CD4-positive, alpha-beta T cell (primary cell): Measurements from ENCODE around the gene CDH4. TPM values are rescaled to one million over a fixed set of nuclear protein-coding genes. Genes with fewer than 3 reads are reported as not detected.

Experiments
- ATAC-seq: fragments of 200-7000 bp; cut with Tn5 transposase; one replicate; pipeline ENCODE4 v1.10.0; 2022; ENCODE audit warnings: mild to moderate bottlenecking; ENCODE audit not compliant: poor library complexity
- CTCF ChIA-PET: fragments of 350-600 bp; sonication (Branson Sonifier 250); formaldehyde crosslinking; loops from one replicate; lab custom pipeline; 2021; ENCODE audit warnings: antibody characterized with exemption, inconsistent platforms; lab: Charles Lee
- POLR2A ChIA-PET: fragments of 350-600 bp; sonication (Branson Sonifier 250); formaldehyde crosslinking; loops from one replicate; lab custom pipeline; 2021; ENCODE audit warnings: antibody characterized with exemption, inconsistent platforms; lab: Charles Lee
- DNase-seq, 14 experiments: peaks; one replicate each; pipeline ENCODE4 v3.0.0-alpha.2; 2013 to 2020; ENCODE audit warnings: mixed read lengths in 2 of 14
- H3K27ac ChIP-seq, 2 donors: one replicate each; pipeline versions ENCODE4 v1.5.1 to v1.7.0; 2013; ENCODE audit warnings: low read length in 2 of 2, low read depth in 1 of 2, mild to moderate bottlenecking in 1 of 2
- H3K27me3 ChIP-seq, 2 experiments: 1 replicate in 1 of 2; 2 replicates in 1 of 2; pipeline versions ENCODE4 v1.6.1 to v1.7.0; 2013; ENCODE audit warnings: low read length in 2 of 2, control low read depth in 1 of 2, mild to moderate bottlenecking in 1 of 2, moderate library complexity in 1 of 2; ENCODE audit not compliant: insufficient read depth in 2 of 2, control insufficient read depth in 1 of 2
- H3K36me3 ChIP-seq: one replicate; pipeline ENCODE4 v1.6.1; 2013; ENCODE audit warnings: low read length, control low read depth; ENCODE audit not compliant: insufficient read depth
- H3K4me1 ChIP-seq: one replicate; pipeline ENCODE4 v1.6.1; 2013; ENCODE audit warnings: low read length, control low read depth; ENCODE audit not compliant: insufficient read depth
- H3K4me3 ChIP-seq: one replicate; pipeline ENCODE4 v1.5.1; 2013; ENCODE audit warnings: mild to moderate bottlenecking, low read length, moderate library complexity
- H3K9me3 ChIP-seq, 2 experiments: 1 replicate in 1 of 2; 2 replicates in 1 of 2; pipeline versions ENCODE4 v1.6.1 to v1.7.0; 2013; ENCODE audit warnings: low read length in 2 of 2, mild to moderate bottlenecking in 2 of 2, control low read depth in 1 of 2, moderate library complexity in 1 of 2; ENCODE audit not compliant: control insufficient read depth in 1 of 2, insufficient read depth in 1 of 2
- H3K27ac Mint-ChIP-seq: one replicate; pipeline ENCODE4 v1.8.0; 2020; ENCODE audit warnings: mixed read lengths
- H3K27me3 Mint-ChIP-seq: one replicate; pipeline ENCODE4 v1.8.0; 2021; ENCODE audit warnings: mixed read lengths
- H3K36me3 Mint-ChIP-seq: one replicate; pipeline ENCODE4 v1.8.0; 2021; ENCODE audit warnings: low read depth, mixed read lengths
- H3K4me1 Mint-ChIP-seq: one replicate; pipeline ENCODE4 v1.8.0; 2021; ENCODE audit warnings: low read depth, mixed read lengths
- H3K4me3 Mint-ChIP-seq: one replicate; pipeline ENCODE4 v1.8.0; 2020; ENCODE audit warnings: mild to moderate bottlenecking, mixed read lengths
- H3K9me3 Mint-ChIP-seq: one replicate; pipeline ENCODE4 v1.8.0; 2020; ENCODE audit warnings: mixed read lengths
- CTCF ChIP-seq: fragments of 200-600 bp; IDR thresholded peaks from one replicate; pipeline ENCODE4 v1.8.0; 2022; ENCODE audit warnings: antibody characterized with exemption, mild to moderate bottlenecking
- intact Hi-C, 2 experiments: fragments of 100-400 bp; cut with DNase I in 1 of 2; cut with micrococcal nuclease in 1 of 2; formaldehyde crosslinking; loops; one replicate each; pipeline versions ENCODE4 v1.15.1 to v1.9.0; 2023 to 2025; cut with DNase I, micrococcal nuclease
- total RNA-seq, 174 experiments: library from RNA in 2 of 174; stranded (reverse) in 2 of 174; gene quantifications; one replicate each; pipeline ENCODE4 v1.2.3 and lab custom pipeline; 2021 to 2026

Gene CDH4
- total RNA-seq, 2 experiments from 2014 or later, result 0.11 TPM

- H3K27ac ChIP-seq, result no peak overlapping the region
- no peaks in the 10 kb centered on the region for H3K36me3 Mint-ChIP-seq
- ATAC-seq (no peak), DNase-seq (no peak)
- no peaks in the 10 kb centered on the region for H3K9me3 Mint-ChIP-seq
- CTCF ChIA-PET, result no interaction called here
- intact Hi-C loops, result no loop called here
- no peak overlapping the region for H3K4me3 ChIP-seq
- no peak overlapping the region for H3K27ac Mint-ChIP-seq
- no peak for TF ChIP-seq CTCF
- H3K4me1 Mint-ChIP-seq, result no peaks in the 10 kb centered on the region
- no peak overlapping the region for H3K4me3 Mint-ChIP-seq
- no peaks in the 10 kb centered on the region for H3K36me3 ChIP-seq
- POLR2A ChIA-PET, result no interaction called here
- no peaks in the 10 kb centered on the region for H3K27me3 Mint-ChIP-seq
- no peaks in the 10 kb centered on the region for H3K4me1 ChIP-seq
- no peaks in the 10 kb centered on the region for H3K27me3 ChIP-seq
- H3K9me3 ChIP-seq, result peaks cover 0 to 31% of the 10 kb centered on the region in 2 experiments
Observed at GRCh38 chr20:61923371-61924166, 671.5 kb downstream of the CDH4 start.

- ATAC-seq, result no peak
- DNase-seq, result no peak
- H3K27ac Mint-ChIP-seq, result no peak overlapping the region
- H3K9me3 Mint-ChIP-seq, result no peaks in the 10 kb centered on the region
- Histone ChIP-seq H3K27ac (no peak overlapping the region), H3K4me3 (no peak overlapping the region), H3K36me3 (no peaks in the 10 kb centered on the region), H3K4me1 (no peaks in the 10 kb centered on the region), H3K9me3 (peaks cover 0 to 28% of the 10 kb centered on the region in 2 experiments), H3K27me3 (no peaks in the 10 kb centered on the region)
- CTCF ChIA-PET, result no interaction called here
- H3K27me3 Mint-ChIP-seq, result no peaks in the 10 kb centered on the region
- intact Hi-C loops, result no loop called here
- no peaks in the 10 kb centered on the region for H3K36me3 Mint-ChIP-seq
- no peak for TF ChIP-seq CTCF
- no peaks in the 10 kb centered on the region for H3K4me1 Mint-ChIP-seq
- H3K4me3 Mint-ChIP-seq, result no peak overlapping the region
- POLR2A ChIA-PET, result no interaction called here
Observed at GRCh38 chr20:61924211-61924857, 672.3 kb downstream of the CDH4 start.

- no peaks in the 10 kb centered on the region for H3K27me3 Mint-ChIP-seq
- Histone ChIP-seq H3K27me3 (no peaks in the 10 kb centered on the region), H3K4me3 (no peak overlapping the region), H3K4me1 (no peaks in the 10 kb centered on the region), H3K9me3 (peaks cover 0 to 28% of the 10 kb centered on the region in 2 experiments), H3K27ac (no peak overlapping the region), H3K36me3 (no peaks in the 10 kb centered on the region)
- ChIA-PET CTCF (no interaction called here), POLR2A (no interaction called here)
- H3K27ac Mint-ChIP-seq, result no peak overlapping the region
- H3K36me3 Mint-ChIP-seq, result no peaks in the 10 kb centered on the region
- no peaks in the 10 kb centered on the region for H3K9me3 Mint-ChIP-seq
- no peak overlapping the region for H3K4me3 Mint-ChIP-seq
- intact Hi-C loops, result no loop called here
- ATAC-seq (no peak), DNase-seq (no peak)
- TF ChIP-seq CTCF, result no peak
- no peaks in the 10 kb centered on the region for H3K4me1 Mint-ChIP-seq
Observed at GRCh38 chr20:61924858-61925554, 672.9 kb downstream of the CDH4 start.
